Jurkat, Clone E6-1 (cell line): ENCODE measurements around the gene PKNOX2.

Experiments used
- DNase-seq: peaks from one replicate; pipeline ENCODE4 v3.0.0-alpha.2; 2011; ENCODE audit warnings: low read depth, low spot score
- H3K4me3 ChIP-seq: 2 replicates; pipeline ENCODE4 v1.5.1; 2011; ENCODE audit warnings: mild to moderate bottlenecking, low read length, control low read depth, moderate library complexity

The PKNOX2 gene

DNA sequence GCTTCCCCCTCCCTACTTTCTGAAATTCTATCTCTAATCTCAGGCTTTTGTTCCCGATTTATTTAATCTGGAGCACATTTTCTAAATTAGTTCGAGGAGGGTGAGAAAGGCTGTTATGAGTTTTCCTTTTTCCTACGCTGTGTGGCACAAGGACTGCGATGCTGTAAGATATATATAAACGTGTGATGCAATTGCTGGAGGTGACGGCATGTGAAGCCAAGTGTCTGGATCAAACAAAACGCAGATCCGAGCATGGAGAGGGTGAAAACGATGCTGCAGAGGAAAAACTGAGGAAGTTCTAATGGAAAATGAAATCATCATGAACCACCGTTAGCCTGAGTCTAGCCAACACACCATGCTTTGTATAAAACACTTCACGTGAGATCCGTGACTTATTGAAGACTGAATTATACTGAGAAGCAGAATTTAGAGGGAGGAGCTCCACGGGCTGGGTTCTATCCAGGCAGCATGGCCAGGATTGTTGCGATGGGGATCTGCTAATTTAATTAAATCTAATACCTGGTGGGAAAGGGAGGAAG, 4.4 kb downstream of the PKNOX2 start:
- no peak overlapping the region for H3K4me3 ChIP-seq
- DNase-seq: no peak

DNA sequence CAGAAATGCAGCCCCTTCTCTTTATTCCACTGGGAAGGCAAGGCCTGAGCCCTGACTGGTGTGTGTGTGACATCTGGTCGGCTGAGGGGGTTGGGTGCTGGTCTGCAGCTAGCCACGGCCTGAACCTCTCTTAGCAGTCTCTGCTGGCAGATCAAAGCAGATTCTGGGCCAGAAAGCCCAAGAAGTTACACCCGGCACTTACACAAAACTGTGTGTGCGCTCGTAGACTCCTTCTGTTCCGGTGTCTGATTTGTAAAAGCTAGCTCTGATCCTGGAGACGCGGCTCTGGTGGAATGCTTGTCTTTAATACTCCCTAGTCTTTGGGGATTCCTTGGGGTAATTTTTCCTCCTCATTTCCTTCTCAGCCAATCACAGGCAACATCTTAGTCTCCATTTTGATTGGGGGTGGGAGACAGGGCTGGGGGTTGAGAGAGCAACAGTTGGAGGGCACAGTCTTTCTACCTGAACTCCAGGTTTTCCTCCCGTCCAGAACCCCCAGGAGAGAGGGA, 5.5 kb downstream of the PKNOX2 start:
- H3K4me3 ChIP-seq: no peak overlapping the region
- DNase-seq: no peak

- DNase-seq: no peak
- no peak overlapping the region for H3K4me3 ChIP-seq
Observed at GRCh38 chr11:125170510-125171031, 6.0 kb downstream of the PKNOX2 start.

DNA sequence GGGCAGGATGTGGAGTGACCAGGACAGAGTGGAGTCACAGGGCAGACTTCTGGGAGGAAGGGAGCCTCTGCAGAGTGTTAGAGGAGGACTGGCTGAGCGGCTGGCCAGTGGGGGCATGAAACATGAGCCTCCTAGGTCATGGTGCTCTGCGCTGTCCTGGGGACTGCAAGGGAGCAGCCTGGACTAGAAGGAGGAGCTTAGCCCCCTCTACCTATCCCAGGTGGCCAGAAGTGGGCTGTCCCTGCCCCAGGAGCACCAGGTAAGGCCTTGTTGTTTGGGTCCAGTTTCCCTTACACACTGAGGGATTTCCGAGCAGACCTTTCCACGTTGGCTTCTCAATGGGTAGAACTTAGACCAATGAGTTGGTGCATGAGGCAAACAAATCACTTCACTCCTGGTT, 7.4 kb downstream of the PKNOX2 start:
- DNase-seq: no peak
- no peak overlapping the region for H3K4me3 ChIP-seq

GRCh38 chr11:125173027-125173426, 8.5 kb downstream of the PKNOX2 start:
- no peak for DNase-seq
- no peak overlapping the region for H3K4me3 ChIP-seq

DNA sequence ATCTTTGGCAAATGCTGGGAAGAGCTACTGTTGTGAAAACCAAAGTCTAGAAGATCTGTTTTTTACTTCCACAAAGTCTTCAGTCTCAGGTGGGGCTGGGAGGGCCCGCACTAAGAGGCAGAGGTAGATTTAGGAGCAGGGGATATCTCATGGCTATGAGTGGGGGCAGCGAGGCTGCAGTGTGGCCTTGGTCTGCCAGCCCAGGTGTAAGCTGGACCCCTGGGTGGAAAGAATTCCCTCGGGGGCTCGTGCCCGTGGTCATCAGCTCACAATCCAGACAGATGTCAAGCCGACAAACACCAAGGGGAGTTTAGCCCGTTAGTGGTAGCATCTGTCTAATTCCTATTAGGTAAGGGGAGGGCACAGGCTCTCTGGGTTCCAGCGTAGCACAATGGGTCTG, 9.0 kb downstream of the PKNOX2 start:
- H3K4me3 ChIP-seq: no peak overlapping the region
- DNase-seq: no peak

GRCh38 chr11:125174057-125174456, 9.5 kb downstream of the PKNOX2 start:
- no peak for DNase-seq
- no peak overlapping the region for H3K4me3 ChIP-seq

GRCh38 chr11:125174686-125175085, 10.1 kb downstream of the PKNOX2 start:
- no peak for DNase-seq
- no peak overlapping the region for H3K4me3 ChIP-seq

DNA sequence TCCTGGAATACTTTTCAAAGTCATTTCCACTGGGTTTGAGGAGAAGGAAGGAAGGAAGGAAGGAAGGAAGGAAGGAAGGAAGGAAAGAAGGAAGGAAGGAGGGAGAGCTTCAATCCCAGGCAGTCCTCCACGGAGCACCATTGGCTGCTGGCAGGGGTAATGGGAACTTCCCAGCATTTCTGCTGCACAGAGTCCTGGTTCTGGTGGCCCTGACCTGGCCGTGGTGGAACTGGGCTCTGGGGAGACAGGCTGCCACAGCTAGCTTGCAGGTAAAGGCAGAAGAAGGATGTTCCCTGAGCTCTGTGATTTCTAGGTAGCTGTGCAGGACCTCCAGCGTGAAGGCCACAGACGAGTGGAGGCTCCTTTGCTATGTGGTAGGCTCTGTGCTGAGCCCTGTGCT, 10.6 kb downstream of the PKNOX2 start:
- H3K4me3 ChIP-seq: no peak overlapping the region
- DNase-seq: no peak

GRCh38 chr11:125175896-125176575, 11.5 kb downstream of the PKNOX2 start:
- DNase-seq: no peak
- no peak overlapping the region for H3K4me3 ChIP-seq

- no peak overlapping the region for H3K4me3 ChIP-seq
- no peak for DNase-seq
Observed at GRCh38 chr11:125176866-125177265, 12.3 kb downstream of the PKNOX2 start.

DNA sequence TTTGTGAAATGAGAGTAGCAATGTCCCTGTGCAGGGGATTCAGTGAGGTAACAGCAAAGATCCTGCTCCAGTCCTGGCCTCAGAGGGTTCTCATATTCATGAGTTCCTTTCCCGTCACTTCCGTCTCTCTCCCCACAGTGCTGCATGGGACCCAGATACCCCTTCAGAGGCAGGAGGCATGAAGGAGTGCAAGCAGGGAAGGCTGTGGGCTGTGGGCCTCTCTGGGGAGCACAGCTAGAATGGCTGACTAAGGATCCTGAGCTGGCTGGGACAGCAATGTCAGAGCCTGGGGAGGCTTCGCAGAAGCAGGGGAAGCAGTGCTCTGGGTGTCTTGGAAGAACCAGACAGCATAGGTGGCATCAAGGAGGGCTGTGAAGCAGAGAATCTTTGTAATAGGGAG, 13.0 kb downstream of the PKNOX2 start:
- DNase-seq: no peak
- H3K4me3 ChIP-seq: no peak overlapping the region

DNA sequence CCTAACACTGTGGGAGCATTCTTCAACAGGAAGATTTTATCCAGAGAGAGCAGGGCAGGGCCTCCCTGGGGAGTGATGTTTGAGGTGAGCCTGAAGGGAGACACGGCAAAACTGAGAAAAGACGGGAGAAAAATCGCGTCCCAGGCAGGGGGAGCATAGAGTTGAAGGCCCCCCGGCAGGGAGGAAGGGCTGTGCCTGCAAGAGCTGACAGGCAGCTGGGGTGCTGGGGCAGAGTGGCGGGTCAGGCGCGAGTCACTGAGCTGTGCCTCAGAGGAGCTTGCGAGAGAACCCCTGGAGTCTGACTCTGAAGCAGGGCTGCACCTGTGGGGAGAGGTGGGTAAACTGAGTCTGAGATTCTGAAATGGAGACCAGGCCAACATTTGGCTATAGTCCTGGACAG, 14.8 kb downstream of the PKNOX2 start:
- no peak overlapping the region for H3K4me3 ChIP-seq
- DNase-seq: no peak

- no peak overlapping the region for H3K4me3 ChIP-seq
- DNase-seq: no peak
Observed at GRCh38 chr11:125179895-125180294, 15.3 kb downstream of the PKNOX2 start.

- no peak overlapping the region for H3K4me3 ChIP-seq
- DNase-seq: no peak
Observed at GRCh38 chr11:125180413-125181305, 16.1 kb downstream of the PKNOX2 start.

DNA sequence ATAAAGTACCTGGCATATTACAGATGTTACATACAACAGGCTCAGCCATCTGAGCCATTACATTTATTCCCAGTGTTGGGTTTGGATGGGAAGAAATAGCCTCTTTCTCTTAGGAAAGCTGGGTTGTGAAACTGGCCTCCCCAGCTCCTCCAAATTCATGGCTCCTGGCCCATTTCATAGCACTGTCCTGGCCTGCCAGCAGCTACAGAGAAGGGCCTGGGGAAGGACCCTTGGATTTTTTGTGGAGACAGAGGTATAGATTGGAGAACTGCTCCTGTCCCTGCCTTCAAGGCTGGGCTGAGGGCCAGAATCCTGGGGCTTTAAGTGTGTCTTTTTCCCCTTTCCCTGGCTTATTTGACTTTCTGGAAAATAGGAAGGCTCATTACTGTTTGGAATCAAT, 18.0 kb downstream of the PKNOX2 start:
- H3K4me3 ChIP-seq: no peak overlapping the region
- DNase-seq: no peak

DNA sequence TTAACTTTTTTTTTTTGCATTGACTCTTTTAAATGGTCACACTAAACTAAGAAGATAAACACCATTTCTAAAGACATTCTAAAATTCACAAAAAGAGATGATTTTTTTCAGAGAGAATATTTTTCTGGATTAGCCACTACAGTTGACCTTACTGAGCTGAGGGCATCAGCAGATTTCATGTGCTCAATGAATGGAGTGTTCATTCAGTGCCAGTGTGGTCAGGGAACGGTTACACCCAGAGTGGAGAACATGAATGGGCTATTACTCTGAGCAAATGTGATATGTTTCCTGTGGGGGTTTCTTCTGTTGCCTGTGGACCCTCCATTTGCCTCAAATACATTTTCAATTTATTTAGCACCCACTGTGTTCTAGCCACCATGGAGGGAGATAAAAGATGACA, 19.1 kb downstream of the PKNOX2 start:
- DNase-seq: no peak
- no peak overlapping the region for H3K4me3 ChIP-seq

GRCh38 chr11:125188021-125188420, 23.5 kb downstream of the PKNOX2 start:
- no peak overlapping the region for H3K4me3 ChIP-seq
- DNase-seq: no peak

DNA sequence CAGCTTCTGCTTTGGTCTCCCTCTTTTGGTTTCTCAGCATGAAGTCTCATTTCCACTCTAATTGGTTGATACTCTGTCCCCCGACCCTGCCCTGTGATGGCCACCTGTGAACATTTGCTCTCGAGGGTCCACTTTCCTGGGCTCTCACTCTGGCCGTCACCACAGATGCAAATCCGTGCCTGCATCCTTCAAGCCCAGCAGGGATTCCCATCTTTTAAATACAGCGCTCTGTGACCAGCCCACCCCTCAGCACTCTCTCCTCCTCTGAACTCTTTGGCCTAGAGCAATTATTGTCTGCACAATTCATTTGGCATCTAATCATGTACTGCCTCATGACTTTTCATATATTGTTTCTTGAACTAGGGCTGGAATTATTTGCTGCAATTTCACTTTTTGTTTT, 26.0 kb downstream of the PKNOX2 start:
- no peak overlapping the region for H3K4me3 ChIP-seq
- no peak for DNase-seq

DNA sequence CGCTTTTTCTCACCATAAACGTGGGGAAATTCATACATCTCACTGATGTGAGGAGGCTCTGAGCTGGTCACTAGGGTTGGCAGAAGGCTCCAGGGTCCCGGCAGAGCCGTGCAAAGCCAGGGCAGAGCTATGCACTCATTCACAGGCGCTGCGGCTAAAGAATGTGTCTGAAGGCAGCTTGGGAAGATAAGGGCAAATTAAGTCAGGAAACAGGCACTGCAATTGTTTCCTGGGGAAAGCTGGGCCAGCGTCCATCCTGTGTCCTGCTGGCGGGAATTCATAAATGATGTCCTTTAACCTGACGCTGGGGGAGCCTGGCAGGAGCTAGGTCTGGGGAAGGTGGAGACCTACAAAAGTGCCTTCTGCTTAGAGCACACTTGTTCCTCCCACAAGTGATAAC, 27.6 kb downstream of the PKNOX2 start:
- no peak for DNase-seq
- H3K4me3 ChIP-seq: no peak overlapping the region
